Embryonic facial prominence (tissue), 1 donor: ENCODE results near the gene IL33.
A peak's percentile ranks its signal among the peaks of the same experiment; 100 is the strongest.

Experiments used
- DNase-seq: peaks from one replicate; pipeline ENCODE4 v3.0.0-alpha.2; 2016; ENCODE audit errors: extremely low spot score

Gene IL33

GRCh38 chr9:6302417-6302816 is 86.8 kb downstream of the IL33 start:
- no peak for DNase-seq

GRCh38 chr9:6304232-6304631 is 88.6 kb downstream of the IL33 start:
- no peak for DNase-seq

- peak; percentile 44 for DNase-seq
Observed at GRCh38 chr9:6305954-6306563, 90.5 kb downstream of the IL33 start.
